ENCODE measurements around the gene WDR64. TPM values are rescaled to one million over a fixed set of nuclear protein-coding genes. Genes with fewer than 3 reads are reported as not detected.

Gene WDR64
- total RNA-seq, 6 donors from 2014 or later = 0.20 TPM; not detected in 5

- ATAC-seq (ENCODE audit: low FRiP score in 2 of 2) (no peak), DNase-seq (no peak)
- peak overlapping the region; percentile 25 to 88 (median 40) for H3K27ac ChIP-seq
- 77 to 87% methylated on average over 9 of the region's 9 CpGs for WGBS, 2 donors
- no peaks in the 10 kb centered on the region for H3K27me3 ChIP-seq
- H3K9me3 ChIP-seq = no peaks in the 10 kb centered on the region
- TF ChIP-seq CTCF (IDR thresholded peaks at IDR 0.05) (no peak), POLR2A (IDR thresholded peaks at IDR 0.05) (no peak), POLR2AphosphoS5 (IDR thresholded peaks at IDR 0.05) (no peak), EP300 (IDR thresholded peaks at IDR 0.05) (no peak)
- peak overlapping the region in 3 of 4 donors; percentile 77 to 95 (median 81) for H3K4me3 ChIP-seq
- H3K36me3 ChIP-seq = no peaks in the 10 kb centered on the region
- H3K4me1 ChIP-seq = peaks cover 12 to 25% (median 20%) of the 10 kb centered on the region in 4 donors
Observed at GRCh38 chr1:241640867-241641622, 11.0 kb upstream of the WDR64 start.

- no peak overlapping the region for H3K27ac ChIP-seq
- WGBS, 2 donors = 72% methylated on average over 12 of the region's 12 CpGs
- no peaks in the 10 kb centered on the region for H3K9me3 ChIP-seq
- H3K27me3 ChIP-seq = no peaks in the 10 kb centered on the region
- no peak overlapping the region for H3K4me3 ChIP-seq
- no peak for TF ChIP-seq POLR2AphosphoS5 (IDR thresholded peaks at IDR 0.05)
- no peak for TF ChIP-seq EP300 (IDR thresholded peaks at IDR 0.05)
- no peaks in the 10 kb centered on the region for H3K36me3 ChIP-seq
- H3K4me1 ChIP-seq = peaks cover 12 to 25% (median 20%) of the 10 kb centered on the region in 4 donors
- DNase-seq (no peak), ATAC-seq (ENCODE audit: low FRiP score in 2 of 2) (no peak)
Observed at GRCh38 chr1:241641773-241642592, 10.1 kb upstream of the WDR64 start.

- WGBS, 2 donors = 91 to 96% methylated on average over 1 of the region's 1 CpG
- no peak overlapping the region for H3K27ac ChIP-seq
- no peak for ATAC-seq (ENCODE audit: low FRiP score in 2 of 2)
- TF ChIP-seq CTCF (IDR thresholded peaks at IDR 0.05) (no peak), POLR2A (IDR thresholded peaks at IDR 0.05) (no peak), POLR2AphosphoS5 (IDR thresholded peaks at IDR 0.05) (no peak), EP300 (IDR thresholded peaks at IDR 0.05) (no peak)
- H3K9me3 ChIP-seq = no peaks in the 10 kb centered on the region
- H3K27me3 ChIP-seq = no peaks in the 10 kb centered on the region
- no peaks in the 10 kb centered on the region for H3K36me3 ChIP-seq
- peaks cover 12 to 23% (median 18%) of the 10 kb centered on the region in 4 donors for H3K4me1 ChIP-seq
- no peak for DNase-seq
- H3K4me3 ChIP-seq = no peak overlapping the region
Observed at GRCh38 chr1:241642593-241642944, 9.5 kb upstream of the WDR64 start.

GRCh38 chr1:241644259-241644658 is 7.8 kb upstream of the WDR64 start:
- Histone ChIP-seq H3K9me3 (no peaks in the 10 kb centered on the region), H3K27ac (no peak overlapping the region), H3K27me3 (no peaks in the 10 kb centered on the region), H3K36me3 (no peaks in the 10 kb centered on the region), H3K4me1 (peaks cover 5 to 8% (median 5%) of the 10 kb centered on the region in 4 donors), H3K4me3 (no peak overlapping the region)
- ATAC-seq (ENCODE audit: low FRiP score in 2 of 2) (no peak), DNase-seq (no peak)
- no peak for TF ChIP-seq POLR2AphosphoS5 (IDR thresholded peaks at IDR 0.05)
- TF ChIP-seq EP300 (IDR thresholded peaks at IDR 0.05) = no peak
- TF ChIP-seq POLR2A (IDR thresholded peaks at IDR 0.05) = no peak
- no peak for TF ChIP-seq CTCF (IDR thresholded peaks at IDR 0.05)
- 92 to 96% methylated on average over 2 of the region's 2 CpGs for WGBS, 2 donors

- DNase-seq = no peak
- no peaks in the 10 kb centered on the region for H3K27me3 ChIP-seq
- no peaks in the 10 kb centered on the region for H3K36me3 ChIP-seq
- 74 to 86% methylated on average over 4 of the region's 4 CpGs for WGBS, 2 donors
- no peak overlapping the region for H3K4me3 ChIP-seq
- TF ChIP-seq EP300 (IDR thresholded peaks at IDR 0.05) (no peak), POLR2AphosphoS5 (IDR thresholded peaks at IDR 0.05) (no peak), POLR2A (IDR thresholded peaks at IDR 0.05) (no peak), CTCF (IDR thresholded peaks at IDR 0.05) (no peak)
- H3K27ac ChIP-seq = no peak overlapping the region
- ATAC-seq (ENCODE audit: low FRiP score in 2 of 2) = no peak
- peaks cover 5 to 7% (median 5%) of the 10 kb centered on the region in 4 donors for H3K4me1 ChIP-seq
- no peaks in the 10 kb centered on the region for H3K9me3 ChIP-seq
Observed at GRCh38 chr1:241645199-241645598, 6.9 kb upstream of the WDR64 start.

Data from upper lobe of left lung (tissue), 6 donors.